MV-4-11 (cell line): ENCODE results near the gene SAPCD1.

Experiments used
- DNase-seq: peaks from one replicate; lab custom pipeline; 2025; lab: John Stamatoyannopoulos, UW

The SAPCD1 gene

DNA sequence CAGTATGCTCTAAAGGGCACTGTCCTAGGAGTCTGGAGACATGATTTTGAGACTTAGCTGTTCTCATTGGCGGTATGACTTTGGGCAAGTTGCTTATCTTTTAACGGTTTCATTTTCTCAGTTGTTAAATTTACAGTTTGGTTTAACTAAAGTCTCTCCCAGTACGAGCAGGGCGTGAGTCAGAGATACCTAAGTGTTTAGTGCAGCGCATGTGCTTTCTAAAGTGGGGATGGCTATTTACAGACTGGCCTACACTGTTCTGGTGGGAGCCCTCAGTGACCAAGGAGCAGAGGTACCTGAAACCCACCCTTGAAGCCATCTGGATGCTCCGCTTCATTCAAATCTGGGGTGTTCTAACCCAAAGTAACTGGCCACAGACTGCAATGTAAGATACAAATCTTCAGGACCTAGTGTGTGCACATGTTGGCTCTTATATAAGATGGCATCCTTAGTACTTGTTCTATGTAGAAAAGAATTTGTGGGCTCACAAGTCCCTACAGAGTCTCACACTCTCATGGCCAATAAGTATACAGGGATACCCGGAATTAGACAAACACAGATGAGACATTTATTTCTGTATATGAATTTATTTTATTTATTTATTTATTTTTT, 11.9 kb upstream of the SAPCD1 start:
- no peak for DNase-seq

DNA sequence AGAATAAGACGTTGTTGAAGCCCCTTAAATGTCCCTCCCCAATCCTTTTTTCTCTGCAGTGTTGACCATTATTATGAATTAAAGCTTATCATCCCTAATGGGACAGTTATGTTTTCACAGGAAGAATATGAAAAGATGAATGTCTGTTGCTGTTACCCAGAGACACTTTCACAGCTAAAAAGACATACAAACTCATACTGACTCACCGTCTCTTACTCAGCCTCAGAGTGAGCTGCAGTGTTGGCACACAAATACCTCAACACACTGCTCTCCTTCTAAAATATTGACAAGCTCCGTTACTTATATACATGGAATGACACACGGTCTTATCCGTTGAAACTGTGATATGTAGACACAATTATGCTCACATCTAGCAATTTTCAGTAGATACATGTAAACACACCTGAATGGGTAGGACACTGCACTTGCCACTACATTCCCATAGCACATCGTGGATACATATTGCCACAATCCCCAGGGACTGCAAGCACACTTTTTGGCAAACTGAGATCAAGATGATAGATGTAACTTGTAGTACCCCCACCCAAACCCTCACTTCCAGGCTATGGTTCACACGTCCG, 9.6 kb upstream of the SAPCD1 start:
- DNase-seq: no peak

DNA sequence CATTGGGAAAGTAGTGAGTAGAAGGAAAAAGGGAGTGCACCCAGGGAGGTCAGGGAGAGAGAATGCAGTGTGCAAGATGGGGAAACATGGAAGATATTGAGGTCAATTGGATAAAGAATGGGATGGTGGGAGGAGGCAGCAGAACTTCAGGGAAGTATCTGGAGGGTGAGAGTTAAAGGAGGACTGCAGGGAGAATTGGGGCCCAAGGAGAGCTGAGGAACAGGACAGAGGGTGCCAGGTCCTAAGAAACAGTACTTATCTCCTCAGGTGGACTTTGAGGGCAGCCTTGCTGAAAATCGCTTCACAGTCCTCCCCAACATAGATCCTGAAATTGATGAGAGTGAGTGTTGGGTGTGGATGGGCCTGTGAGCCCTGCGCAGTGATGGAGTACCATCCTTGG, 4.2 kb upstream of the SAPCD1 start:
- DNase-seq: no peak

DNA sequence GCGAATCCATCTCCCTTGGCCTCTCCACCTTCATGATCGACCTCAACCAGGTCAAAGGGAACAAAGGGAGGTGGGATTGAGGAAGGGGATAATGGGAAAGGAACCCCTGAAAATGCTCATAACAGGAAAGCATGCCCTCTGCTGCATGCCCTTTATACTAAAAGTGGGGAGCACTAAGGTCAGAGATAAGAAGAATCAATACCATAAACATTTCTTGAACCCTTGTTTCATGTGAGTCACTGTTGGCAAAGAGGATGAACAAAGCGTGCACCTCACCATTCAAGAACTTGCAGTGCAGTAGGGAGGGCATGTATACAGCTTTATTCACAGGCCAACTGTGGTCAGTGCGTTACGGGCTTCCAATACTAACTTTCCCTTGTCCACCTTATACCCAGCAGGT, 1.7 kb upstream of the SAPCD1 start:
- no peak for DNase-seq

DNA sequence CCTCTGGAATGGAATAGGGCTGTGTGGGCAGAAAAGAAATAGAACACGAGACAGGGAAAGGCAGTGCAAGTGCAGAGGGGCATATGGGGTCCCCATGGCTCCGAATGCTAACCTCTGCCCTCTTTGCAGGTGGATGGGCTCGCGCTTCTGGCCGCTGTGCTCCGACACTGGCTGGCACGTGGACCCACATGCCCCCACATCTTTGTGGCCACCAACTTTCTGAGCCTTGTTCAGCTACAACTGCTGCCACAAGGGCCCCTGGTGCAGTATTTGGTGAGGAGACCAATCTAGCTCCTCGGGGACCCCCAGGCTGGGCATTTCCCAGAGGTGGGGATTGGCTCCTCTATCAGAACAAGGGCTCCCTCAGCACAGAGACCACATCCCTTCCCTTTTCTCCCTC, 1.1 kb upstream of the SAPCD1 start:
- DNase-seq: no peak

DNA sequence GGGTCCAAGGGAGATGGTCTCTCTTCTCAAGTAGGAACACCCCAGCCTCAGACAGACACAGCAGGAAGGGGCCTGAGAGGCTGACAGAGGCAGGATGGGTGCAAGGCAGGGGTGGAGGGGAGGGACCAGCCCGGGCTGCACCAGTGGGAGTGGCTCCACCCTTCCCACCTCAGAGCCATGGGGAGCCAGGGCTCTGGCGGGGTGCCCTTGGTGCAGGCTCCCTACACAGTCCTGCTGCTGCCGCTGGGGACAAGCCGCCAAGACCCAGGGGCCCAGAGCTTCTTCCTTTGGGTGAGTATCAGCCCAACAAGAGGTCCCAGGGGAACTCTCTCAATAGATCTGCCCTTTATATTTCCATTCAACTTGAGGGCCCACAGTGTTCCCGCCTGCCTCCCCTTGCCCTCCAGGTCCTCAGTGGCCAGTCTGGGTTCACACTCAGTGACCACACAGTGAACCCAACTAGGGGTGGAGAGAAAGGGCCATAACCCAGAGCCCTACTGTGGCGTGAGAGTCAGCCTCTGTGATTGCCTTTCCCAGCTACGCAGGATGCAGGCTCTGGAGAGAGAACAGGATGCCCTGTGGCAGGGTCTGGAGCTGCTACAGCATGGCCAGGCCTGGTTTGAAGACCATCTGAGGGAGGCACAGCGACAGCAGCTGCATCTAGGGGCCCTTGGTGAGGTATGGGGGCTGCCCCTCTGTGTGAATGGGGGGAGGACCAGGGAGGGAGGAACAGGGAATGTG, 592 bp downstream of the SAPCD1 start:
- DNase-seq: no peak

DNA sequence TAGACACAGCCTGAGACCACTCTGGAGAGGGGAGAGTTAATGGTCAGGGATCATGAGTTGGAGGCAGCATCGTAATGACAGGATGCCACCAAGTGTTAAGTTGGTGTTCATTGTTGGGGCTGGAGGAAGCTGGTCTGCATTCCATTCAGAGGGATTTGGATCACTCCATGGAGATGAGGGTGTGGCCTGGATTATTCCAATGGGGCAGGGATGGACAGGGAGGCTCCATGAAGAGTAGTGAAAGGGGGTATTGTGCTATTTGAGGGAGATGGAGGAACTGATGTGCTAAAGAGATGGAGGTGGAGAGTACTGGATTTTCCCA, 1.1 kb downstream of the SAPCD1 start:
- DNase-seq: no peak

DNA sequence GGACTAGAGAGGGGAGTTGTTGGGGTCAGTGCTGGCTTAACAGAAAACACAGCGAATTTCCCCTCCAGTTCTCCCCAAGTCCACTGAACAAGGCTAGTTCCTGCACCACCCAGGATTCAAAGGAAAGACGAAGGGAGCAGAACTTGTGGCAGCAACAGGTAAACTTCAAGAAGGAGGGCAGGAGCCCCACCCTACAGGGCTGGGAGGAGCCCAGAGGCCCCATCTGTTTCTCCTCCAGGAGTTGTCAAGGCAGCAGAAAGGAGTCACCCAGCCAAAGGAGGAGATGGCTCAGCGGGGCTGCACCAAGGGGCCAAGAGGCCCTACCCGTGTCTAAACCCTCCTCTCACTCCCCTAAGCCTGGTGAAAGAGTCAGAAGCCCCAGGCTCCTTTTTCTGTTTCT, 1.7 kb downstream of the SAPCD1 start:
- no peak for DNase-seq

DNA sequence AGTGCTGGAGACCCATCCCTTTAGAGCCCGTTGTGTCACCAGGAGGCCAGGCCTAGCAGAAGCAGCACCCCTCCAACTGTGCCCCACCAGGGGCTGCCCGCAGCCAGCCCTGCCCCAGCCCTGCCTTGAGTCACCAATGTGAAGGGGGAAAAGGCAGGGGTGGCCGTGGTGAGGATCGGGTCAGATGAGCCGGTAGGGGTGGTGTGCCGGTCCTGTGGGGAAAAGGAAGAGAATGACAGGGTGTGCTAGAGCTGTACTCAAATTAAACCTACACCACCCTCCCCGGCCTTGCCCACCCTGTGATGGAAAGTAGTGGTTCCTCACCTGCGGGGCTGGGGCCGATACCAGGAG, 3.1 kb downstream of the SAPCD1 start:
- no peak for DNase-seq

DNA sequence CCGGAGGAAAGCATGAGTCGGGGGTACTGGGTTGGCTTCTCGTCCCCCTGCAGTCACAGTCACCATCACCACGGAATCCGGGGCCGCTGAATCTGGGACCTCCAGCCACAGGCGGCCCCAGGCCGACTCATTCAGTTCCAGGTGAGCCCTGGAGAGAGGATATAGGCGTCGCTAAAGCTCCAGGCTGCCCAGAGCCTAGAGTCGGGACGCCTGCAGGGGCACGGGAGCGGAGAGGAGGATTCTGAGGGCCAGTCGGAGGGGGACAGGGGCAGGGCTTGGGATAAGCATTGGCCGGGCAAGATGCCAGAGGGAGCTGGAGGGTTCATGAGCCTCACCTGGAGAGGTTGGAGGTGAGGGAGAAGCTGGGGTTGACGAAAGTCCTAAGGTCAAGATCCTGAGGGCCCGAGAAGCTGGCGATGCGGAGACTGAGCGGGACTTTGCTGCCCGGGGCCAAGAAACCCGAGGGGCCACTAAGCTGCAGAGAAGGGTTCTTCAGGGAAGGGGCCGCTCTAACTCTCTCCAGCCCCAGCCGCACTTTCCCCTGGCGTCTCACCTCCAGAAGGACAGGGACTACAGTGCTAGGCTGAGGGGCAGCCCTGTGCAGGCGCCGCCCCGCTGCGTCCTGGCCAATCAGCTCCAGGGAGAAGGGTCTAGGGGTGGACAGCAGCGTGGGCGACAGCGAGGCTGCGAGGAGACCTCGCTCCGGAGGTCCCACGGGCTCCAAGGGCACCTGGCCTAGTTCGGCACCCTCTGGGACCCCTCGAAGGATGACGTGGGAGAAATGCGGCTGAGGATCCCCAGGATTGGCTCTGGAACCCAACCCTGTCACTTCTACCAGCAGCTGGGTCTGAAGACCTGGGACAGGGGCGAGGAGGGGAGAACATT, 3.7 kb downstream of the SAPCD1 start:
- DNase-seq: no peak

DNA sequence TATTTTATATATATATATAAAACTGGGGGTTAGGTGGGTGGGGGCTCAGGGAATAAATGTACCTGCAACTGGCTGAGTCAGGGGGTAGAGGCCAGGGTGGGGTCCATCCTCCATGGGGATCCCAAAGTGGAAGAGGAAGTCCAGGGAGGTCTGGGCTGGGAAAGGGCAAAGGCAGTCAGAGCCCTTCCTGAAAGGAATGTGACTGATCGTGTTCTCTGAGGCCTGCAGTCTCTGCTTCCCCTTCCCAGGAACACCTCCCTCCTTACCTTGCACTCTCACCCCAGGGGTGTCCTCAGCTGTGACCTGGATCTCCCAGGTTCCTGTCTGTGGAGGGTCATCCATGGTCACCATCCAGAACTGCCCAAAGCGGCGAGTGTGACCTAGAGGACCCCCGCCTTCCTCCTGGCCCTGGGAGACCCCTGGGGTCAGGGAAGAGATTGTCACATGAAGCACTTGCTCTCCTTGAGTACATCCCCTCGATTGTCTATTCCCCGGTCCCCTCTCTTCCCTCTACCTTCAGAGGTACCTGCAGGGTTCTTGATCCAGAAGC, 4.7 kb downstream of the SAPCD1 start:
- DNase-seq: no peak

DNA sequence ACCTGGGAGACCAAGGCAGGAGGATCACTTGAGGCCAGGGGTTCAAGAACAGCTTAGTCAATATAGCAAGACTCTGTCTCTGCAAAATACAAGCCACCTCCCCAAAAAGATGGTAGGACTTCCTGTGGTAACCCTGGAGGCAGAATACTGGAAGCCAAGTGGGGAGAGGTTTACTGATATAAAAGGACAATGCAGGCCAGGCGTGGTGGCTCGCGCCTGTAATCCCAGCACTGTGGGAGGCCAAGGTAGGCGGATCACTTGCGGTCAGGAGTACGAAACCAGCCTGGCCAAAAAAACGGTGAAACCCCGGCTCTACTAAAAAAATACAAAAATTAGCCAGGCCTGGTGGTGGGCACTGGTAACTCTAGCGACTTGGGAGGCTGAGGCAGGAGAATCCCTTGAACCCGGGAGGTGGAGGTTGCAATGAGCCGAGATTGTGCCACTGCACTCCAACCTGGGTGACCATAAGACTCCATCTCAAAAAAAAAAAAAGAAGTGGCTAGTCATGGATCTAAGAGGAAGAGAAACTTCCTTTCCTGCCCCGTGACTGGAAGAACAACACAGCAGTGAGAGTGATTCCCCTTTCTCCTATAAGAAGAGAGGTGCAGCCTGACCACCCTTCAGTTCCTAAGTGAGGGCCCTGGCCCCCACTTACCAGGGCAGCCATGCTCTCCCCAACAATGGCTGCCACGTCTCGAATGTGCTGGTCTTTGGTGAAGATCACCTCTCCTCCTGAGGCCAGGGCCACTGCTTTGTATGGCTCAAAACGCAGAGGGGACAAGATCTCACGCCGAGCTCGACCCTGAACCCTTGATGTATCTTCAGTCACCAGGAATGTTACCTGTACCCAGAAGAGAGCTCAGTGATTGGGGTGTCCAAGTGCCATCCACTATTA, 6.2 kb downstream of the SAPCD1 start:
- DNase-seq: peak; percentile 84

DNA sequence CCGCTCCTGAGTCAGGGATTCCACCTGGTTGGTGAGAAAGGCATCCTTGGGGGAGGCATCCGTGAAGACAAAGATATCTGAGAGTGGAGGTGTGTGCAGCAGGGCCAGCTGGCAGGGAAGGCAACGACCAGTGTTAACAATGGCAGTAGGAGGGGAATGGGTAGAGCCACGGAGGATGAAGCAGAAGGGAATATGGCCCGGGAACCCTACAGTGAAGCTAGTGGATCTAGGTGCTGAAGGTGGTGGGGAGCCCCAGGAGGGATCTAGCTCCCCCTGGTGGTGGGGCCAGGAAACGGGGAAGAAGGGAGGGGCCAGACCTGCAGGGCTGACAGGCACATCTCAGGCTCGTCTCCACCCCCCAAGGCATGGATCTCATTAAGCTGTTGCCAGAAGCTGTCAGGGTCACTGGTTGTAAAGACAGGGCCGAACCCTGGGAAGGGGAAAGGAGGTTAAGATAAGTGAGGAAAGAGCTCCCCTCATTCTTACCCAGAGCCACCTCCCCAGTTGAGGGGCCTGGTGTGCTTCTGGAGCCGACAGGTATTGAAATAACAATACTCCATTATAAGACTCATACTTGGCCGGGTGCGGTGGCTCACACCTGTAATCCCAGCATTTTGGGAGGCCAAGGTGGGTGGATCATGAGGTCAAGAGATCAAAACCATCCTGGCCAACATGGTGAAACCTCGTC, 7.4 kb downstream of the SAPCD1 start:
- DNase-seq: peak; percentile 70

DNA sequence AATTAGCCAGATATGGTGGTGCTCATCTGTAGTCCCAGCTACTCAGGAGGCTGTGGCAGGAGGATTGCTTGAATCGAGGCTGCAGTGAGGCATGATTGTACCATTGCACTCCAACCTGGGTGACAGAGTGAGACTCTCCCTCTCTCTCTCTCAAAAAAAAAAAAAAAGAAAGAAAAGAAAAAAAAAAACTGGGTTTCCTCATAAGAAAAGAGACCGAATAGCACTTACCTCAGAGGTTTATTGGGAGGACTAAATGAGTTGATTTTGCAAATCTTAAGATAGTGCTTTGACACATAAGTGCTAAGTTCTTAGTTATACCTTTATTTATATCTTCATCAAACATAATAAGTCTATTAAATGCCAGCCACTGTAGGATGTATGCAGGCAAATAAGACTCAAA, 8.4 kb downstream of the SAPCD1 start:
- DNase-seq: no peak

DNA sequence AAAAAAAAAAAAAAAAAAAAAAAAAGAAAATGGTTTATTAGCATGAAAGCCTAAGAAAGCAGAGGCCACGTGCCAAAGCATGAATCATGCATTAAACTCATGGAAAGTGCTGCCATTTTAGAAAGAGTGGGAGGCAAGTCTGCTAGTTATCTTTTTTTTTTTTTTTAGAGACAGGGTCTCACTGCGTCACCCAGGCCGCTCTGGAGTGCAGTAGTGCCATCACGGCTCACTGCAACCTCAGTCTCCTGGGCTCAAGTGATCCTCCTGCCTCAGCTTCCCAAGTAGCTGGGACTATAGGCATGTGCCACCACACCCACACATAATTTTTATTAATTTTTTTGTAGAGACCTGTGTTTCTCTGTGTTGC, 9.5 kb downstream of the SAPCD1 start:
- no peak for DNase-seq

DNA sequence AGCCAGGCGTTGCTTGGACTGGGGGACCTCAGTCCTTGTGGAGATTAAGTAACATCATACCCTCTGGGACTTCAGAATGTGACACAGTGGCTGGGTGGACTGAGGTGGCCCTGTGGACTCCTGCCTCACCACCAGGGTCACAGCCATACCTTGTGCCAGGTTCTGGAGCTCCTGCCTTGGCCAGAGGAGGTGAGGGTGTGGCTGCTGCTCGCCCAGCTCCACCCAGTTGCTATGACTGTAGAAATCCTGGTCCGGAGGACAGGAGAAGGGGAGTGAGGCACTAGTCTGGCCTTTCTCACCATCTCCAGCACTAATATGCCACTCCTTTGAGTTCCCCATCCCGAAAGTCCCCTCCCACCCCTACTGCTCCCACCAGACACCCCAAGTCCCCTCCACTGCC, 12.7 kb downstream of the SAPCD1 start:
- DNase-seq: no peak

DNA sequence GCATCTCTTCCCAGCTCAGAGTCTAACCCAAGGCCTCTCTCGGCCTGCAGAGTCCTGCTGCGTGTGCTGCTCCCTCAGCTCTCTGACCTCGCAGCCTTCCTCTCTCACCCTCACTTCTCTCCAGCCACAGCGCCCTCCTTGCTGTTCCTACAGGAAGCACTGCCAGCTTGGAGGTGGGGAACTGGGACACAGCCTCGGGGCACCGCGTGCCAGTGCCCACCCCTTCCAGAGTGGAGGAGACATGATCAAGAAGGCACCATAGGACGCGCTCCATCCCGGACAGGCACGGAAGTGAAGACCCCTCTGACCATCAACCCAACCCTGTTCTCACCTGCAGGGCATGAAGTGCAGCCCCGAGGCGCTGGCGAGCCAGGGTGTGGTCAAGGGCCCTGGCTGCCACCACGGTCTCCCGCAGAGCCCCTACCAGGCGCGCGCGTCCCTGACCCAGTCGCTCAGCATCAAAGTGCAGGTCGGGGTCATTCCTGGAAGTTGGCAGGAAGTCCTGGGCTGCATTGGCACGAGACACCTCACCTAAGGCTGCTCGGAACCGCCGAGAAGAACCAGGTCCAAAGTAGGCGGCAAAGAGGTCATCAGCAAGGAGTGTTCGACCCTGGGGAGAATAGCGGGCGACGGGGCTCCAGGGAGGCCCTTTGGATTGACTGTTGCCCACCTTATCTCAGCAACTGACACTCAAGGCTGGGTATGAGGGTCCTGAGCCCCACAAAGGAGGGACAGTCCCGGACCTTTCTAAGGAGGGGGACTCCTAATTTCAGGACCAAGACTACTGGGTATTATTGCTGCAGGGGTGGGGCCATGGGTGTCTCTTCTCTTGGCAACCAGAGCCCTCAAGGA, 13.4 kb downstream of the SAPCD1 start:
- no peak for DNase-seq

DNA sequence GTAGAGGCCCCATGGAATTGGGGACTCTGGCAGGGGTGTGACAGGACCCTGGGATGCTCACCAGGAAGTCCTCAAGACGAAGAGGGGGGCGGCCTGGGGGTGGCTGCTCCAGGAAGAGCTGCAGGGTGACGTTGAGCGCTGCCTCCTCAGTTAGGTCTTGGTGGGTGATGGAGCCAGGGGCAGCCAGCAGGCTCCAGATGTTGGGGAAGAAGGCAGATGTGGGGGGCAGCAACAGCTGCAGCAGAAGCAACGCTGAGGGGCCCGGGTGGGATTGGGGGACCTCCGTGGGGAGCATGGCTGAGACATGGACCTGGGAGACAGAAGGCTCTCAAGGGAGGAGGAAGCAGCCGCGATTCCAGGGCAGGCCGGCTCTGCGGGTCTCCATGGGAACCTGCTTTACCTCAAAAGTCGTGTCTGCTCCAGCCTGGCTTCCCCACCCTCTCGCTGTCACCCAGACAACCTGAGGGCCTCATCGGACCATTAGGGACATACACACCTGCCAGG, 14.1 kb downstream of the SAPCD1 start:
- no peak for DNase-seq

DNA sequence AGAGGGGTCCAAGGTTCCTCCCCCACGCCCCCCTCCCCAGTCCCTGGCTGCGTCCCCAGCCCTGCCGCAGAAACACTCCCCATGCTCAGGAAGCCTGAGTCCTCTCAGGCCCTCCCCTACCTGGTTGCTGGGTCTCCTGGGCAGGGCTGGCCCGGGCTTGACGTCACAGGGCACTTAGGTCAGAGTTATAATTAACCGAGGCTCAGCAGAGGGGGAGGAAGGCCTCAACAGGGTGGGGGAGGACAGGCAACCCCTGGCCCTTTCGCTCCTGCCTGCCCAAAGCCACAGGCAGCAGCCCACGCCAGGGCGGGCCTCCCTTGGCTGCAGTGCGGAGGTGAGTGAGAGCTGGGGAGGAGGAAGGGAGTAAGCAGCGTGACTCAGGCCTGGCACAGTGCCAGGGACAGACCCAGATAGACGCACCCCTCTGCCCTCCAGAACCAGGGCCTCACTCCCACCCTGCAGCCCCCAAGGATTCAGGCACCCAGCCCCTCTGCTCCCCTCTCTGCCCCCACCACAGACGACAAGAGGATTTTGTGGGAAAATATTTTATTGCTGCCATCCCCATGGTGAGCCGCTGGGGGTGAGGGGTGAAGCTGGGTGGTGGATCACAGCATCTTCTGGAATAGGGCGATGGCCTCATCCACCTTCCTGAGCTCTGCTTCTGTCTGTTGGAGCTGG, 14.7 kb downstream of the SAPCD1 start, which contains the start of gene VWA7:
VWA7 (minus strand) TSS at position 340 of the 678 bp plus-strand sequence. CDS start 549 bp downstream, outside the sequence.
- peak; percentile 79 for DNase-seq
